GM18520 (cell line): Measurements from ENCODE around the gene IVL.

Source experiments
- ATAC-seq: cut with Tn5 transposase; IDR thresholded peaks from one replicate; pipeline ENCODE4 v1.9.1; 2021; ENCODE audit not compliant: unreplicated experiment

IVL gene

DNA sequence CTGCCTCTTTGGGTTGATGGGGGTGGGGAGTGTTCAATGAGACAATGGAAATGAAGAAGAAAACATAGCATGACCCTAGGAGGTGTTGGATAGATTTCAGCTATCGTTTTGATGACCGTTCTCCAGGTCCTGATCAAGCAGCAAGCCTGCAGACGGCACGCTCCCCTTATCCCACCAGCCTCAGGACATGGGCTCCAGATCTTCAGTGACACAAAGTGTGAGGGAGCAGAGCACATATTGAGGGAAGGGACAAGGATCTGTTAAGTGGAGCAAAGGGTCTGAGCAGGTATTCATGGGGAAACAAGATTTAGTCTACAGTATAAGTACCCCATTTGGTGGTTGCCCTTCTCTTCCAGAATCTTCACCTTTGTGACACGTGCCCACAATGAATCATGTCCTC is 43.4 kb downstream of the IVL start:
- no peak for ATAC-seq

DNA sequence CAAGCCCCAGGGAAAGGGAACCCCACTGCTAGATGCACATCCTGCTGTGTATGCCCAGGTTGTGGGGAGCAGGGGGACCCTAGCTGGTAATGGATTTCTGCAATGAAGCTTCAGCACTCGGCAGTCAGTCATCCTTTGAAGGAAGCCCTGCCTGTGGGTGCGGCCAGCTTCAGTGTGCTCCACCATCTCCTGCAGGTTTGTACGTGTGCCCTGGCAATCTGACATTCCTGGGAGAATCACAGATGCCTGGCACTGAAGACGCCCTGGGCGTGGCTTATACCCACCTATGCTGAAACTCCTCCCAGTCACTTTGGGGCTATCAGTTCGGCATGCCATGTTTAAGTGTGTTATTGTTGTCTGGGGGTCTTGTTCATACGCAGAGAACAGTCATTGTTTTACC is 45.4 kb downstream of the IVL start:
- ATAC-seq, result no peak

DNA sequence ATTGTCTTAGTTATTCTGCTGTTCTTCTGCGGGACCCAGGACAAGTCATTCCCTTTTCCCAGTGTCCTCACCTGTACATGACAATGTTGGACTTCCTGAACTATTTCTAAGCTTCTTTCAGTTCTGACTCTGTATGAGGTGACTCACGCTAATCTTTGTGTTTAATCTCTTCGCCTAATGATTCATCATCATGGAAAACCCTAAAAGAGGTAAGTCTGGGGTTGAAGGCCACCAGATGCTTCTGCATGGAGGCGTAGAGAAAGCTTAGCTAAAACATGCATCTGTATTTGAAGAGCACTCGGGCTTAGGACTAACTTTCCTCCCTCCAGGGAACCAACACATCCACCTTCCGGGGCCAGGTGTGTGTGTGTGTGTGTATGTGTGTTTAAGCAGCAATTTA is 46.1 kb downstream of the IVL start:
- ATAC-seq, result no peak

DNA sequence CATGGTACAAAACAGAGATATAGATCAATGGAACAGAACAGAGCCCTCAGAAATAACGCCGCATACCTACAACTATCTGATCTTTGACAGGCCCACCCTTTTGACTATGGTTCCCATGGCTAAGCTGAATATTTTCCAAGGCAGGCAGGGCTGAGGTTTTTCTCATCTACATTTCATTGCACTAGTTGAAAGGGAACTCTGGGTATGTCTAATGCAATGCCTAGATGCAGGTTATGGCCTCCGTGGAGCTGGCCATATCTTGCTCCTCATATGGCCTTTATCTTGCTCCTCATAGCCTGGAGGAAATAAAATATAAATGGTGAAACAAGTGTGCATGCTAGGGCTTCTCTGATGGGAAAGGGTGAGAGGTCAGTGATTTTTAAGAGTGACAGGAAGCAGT is 49.2 kb downstream of the IVL start:
- ATAC-seq, result no peak

DNA sequence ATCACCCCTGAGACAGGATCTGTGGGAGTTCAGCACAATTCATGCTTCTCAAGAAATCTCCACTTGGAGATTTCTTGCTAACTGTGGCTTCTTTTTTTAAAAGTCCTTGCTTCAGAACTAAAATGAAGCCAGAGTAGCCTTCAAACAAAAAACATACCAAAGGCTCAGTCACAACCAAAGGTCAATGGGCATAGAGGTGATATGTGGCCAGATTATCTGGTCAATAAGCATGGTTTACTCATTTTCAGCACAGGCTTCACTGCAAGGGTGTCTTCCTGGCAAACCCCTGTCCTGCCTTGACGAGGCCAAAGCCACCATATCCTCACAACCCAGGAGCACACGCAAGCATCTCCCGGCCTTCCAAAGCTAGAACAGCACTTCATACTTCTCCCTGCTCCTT is 50.9 kb downstream of the IVL start:
- no peak for ATAC-seq

DNA sequence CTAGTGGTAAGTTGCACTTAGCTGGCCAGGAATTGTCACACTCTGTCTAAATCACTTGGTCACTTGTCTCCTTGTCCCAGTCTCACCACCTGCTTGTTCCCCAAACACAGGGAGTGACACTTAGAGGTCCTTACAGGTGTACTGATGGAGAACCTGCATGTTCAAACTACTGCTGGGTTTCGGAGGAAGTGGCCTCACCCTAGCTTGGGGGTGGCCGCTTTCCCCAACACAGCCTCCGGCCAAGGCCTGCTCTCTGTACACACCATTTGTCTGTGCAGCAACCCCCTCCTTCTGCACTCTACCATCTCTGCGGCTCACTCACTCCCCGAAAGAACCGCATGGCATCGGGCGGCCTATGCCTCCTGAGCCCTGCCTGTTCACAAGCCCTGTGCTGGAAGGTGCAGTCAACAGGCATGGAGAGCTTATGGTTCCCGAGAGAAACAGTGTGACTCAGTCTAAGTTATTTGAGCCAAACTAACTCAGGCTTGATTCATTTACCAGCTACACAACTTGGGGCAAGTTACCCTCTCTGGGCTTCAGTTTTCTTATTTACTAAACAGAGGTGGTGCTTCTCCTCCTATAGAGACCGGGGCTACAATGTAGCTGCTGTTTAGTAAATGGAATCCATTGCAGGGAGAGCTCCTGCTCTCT is 51.6 kb downstream of the IVL start:
- ATAC-seq, result no peak

DNA sequence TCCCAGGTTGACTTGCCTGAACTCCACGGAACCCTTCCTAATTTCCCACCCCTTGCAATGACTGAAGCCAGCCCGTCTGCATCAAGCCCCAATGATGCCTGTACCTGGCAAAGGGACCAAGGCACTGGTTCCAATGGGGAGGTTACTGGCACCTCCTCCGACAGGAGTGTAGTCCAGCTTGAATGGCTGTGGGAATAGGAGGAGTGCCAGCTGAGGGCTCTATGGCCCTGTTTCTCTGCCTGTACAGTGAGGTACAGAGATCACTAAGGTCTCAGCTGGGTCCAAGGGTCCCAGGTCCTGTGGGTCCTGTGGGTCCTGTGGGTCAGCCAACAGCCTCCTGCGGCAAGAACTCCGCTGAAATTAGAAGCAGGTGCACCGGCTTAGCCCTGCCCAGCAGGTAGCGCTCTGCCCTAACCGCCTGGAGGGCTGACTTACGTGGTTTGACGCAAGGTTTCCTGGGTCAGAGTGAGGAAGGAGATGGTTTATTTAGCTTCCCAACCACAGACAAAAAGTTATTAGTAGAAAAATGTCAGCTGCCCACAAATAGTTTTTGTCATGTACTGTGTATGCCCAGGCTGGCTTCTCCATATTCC is 52.2 kb downstream of the IVL start:
- ATAC-seq, result no peak
